HuH-7.5 (cell line): ENCODE results near the gene ZNF407.

Experiments used
- DNase-seq: peaks from one replicate; pipeline ENCODE4 v3.0.0; 2011; ENCODE audit warnings: low spot score

ZNF407 gene

DNA sequence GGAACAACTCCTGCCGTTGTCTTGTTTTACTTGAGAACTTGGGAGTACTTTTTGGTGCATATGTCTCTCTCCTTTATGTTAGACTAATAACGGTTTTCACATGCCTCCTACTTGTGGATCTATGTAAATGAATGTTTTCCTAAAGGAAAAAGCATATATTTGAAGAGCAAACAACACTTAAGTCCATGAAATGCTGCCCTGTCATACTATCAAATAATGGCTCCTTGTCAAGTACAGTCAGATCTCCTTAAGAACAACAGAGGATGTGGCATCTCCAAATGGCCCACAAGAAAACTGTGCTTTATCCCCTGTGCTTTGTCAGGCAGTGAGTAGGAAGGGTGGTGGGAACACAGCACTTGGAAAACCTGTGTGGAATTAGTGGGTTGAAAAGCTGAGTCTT, 413.0 kb downstream of the ZNF407 start:
- no peak for DNase-seq

- no peak for DNase-seq
Observed at GRCh38 chr18:75016025-75016717, 418.5 kb downstream of the ZNF407 start.

- DNase-seq: no peak
Observed at GRCh38 chr18:75023473-75023872, 425.8 kb downstream of the ZNF407 start.

DNA sequence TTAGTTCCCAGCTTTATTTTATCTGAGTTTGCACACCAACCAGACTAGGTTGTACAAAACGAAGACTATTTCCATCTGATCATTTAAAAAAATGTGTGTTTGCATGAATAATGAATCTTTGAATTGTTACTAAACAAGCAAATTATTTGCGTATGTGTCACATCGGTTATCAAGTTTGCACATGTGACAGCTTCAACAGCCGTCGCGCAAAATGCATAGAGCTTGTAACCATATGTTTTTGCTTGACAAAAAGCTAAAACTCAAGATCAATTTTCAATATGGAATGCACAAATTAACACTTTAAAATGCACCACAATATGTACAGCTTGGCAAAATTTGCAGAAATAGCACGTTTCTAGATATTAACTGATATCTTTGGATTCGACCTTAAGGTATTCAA, 427.2 kb downstream of the ZNF407 start:
- no peak for DNase-seq

GRCh38 chr18:75025573-75025972, 427.9 kb downstream of the ZNF407 start:
- DNase-seq: no peak

DNA sequence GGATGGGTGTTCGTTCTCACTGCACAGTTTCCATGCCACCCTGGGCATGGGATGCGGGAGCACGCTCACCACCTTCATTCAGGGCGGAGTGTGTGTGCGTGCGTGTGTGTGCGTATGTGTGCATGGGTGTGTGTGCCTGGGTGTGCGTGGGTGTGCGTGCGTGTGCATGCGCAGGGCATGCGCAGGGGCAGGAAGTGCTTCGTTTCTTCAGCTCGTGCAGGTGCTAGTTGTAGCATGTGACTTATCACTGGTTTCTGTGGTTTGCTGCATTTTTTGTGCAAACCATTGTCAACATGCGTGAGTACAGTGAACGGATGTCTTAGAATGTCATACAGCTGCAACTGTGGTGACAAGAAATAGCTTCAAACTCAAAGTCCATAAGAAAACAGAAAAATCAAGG, 431.8 kb downstream of the ZNF407 start:
- DNase-seq: no peak

DNA sequence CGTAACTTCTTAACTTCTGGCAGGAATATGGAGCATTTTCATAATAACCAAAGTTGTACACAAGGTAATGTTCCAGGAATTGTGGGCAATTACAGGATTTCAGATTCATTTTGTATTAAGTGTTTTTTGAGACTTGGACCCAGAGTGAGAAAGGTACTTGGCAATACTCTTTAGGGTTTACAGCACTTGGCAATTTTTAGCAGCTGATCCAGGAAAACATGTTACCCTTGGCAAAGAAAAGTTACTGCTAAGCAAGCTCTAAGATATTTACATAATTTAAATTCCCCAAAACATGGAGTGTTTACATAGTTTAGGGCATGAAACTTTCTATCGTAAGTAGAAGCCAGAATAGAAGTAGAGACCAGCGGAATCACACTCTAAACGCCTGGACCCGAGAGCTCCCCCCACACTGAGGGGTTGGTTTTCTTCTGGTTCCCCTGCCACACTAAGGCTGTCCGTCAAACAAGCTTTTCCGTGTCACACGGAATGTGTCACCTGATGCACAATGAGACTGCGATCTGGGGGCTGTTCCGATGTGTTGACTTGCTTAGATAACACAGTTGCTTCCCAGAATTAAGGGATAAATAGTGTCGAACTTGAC, 434.1 kb downstream of the ZNF407 start:
- DNase-seq: no peak

DNA sequence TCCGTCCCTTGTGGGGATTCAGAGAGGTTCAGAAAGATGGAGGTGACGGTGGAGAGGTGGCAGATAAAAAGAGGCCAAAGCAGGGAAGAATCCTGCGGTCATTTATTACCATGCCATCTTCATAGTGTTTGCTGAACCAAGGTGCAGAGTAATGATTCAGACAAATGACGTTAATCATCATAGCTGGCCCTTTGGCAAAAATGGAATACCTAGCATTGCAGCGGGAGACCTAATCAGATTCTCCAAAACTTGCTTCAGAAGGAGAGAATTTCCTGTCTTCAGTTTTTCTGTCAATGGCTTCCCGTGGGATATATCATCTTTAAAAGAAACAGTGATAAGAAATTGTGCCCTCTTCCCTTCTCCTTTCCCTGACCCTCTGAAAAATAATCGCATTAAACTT, 435.8 kb downstream of the ZNF407 start:
- DNase-seq: no peak

DNA sequence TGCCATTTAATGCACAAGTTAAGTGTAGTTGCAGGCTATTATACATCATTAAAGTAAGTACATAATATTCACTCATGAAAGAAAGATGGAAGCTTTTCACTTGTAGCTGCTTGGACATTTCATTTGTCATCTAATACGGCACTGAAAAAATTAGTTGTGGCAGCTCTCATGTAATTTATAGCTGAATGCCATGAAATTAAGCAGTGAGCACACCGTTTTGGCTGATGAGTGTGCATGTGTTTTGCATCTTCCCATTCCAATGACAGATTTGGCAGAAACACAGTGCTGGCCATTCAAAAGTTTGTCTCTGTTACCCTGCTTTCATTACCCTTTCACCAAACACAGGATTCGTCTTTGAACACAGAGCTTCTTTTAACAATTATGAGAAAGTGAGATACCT, 437.3 kb downstream of the ZNF407 start:
- DNase-seq: no peak

- no peak for DNase-seq
Observed at GRCh38 chr18:75035928-75036327, 438.3 kb downstream of the ZNF407 start.

DNA sequence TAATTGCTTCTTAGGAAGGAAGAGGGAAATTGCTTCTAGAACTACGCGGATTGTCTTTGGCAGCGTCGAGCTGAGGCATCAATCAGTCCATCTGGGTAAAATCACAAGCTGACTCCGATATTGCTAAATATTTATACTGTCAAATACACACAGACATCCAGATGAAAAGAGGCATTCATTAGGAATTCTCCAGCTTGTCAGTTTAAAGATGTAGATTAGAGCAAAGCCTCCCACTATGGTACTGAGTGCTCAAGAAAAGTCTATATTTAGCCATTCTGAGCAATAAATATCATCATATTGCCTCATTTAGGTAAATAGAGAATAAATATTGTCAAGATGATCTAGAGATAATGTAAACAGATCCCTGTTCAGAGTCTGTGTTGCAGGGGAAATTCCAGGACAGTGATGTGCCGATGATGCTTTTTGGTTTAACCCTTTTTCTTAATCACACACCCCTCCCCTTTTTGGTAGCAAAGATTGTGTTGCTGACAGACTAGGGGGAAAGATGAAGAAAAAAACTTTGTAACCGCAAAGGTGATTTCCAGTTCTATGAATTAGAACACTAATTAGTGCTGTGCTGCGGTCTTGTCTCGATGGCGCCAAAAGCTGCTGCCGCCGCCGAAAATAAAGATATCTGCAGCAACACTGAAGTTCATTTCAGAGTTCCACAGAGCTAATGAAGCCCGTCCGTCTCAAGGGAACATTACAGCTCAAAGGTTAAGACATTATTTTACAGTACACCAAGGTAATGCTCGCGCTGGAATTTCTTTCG, 439.4 kb downstream of the ZNF407 start:
- no peak for DNase-seq

DNA sequence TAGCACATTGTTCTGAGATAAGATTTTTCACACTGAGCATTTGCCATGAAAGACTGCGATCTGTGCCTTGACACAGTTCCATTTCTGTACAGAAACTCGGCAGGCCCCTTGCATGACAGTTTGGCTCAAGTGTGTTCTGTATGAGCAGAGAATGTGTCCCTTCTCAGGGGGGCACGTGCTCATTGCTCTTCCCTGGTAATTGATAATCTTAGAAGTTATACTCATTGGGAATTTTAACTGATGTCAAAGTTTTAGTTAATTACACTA, 440.0 kb downstream of the ZNF407 start:
- DNase-seq: no peak

DNA sequence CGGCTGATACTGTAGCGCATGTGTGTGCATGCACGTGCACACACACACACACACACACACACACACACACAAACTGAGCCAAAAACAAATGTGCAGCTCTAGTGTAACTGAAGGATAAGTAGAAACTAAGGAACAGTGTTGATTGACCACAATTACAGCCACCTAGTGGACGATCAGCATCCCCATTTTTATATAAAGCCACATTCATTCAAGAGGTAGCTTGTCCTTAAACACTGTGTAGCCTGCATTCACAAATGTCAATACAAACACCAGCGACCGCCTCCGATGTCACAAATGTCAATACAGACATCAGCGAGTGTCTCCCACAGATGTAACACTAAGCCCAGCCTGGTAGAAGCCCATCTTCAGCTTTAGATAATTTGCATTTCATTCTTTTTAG, 443.9 kb downstream of the ZNF407 start:
- DNase-seq: no peak

DNA sequence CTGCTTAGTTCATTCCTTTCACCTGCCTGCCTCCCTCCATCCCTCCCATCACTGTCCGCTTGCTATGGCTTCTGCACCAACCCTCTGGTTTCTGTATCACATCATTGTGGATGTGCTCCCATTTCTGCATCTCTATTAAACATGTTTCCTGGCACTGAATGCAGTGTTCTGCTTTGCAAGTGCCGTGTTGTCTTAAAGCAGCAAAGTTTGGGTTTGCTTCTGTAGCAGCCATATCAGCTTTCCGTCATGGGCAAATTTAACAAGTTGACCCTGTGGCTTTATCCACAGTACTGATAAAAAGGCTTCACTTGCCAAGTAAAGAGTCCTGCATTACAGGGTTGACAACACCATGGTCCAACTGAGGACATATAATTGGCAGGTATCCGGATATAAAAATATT, 445.8 kb downstream of the ZNF407 start:
- no peak for DNase-seq

DNA sequence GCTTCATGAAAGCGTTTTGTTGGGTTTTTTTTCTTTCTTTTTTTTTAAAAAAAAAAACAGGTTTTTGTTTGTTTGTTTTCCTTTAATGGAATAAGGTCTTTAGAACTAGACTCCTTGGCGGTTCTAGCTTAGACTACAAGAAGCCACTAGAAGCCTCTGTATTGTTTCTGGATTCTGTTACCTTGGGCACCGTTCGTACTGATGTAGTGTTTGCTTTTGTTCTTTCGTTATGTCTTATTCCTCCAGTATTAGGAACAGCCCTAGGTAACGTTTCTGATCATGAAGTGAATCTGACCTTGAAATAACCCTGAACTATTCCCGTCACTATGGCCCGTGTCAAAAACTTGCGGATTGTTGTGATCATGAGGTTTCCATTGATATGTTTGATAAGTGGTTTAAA, 446.6 kb downstream of the ZNF407 start:
- no peak for DNase-seq

- DNase-seq: no peak
Observed at GRCh38 chr18:75044791-75045190, 447.1 kb downstream of the ZNF407 start.

DNA sequence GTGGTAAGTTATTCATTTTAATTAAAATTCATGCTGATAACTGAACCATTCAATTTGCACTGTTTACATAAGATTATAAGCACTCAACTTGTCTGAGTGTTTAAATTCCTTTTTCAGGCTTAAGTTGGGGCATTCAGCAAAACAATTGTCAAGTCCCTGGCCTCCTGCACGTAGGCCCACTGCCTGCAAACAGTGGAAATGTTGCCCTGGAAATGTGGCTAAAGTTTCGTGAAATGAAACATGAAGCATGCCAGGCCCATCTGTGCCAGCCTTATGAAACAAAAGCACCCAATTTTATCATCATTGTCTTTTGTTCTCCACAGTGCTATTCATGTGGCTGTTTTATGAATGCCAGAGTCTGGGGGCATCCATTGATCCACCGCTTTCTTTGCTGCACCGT, 447.6 kb downstream of the ZNF407 start:
- no peak for DNase-seq

DNA sequence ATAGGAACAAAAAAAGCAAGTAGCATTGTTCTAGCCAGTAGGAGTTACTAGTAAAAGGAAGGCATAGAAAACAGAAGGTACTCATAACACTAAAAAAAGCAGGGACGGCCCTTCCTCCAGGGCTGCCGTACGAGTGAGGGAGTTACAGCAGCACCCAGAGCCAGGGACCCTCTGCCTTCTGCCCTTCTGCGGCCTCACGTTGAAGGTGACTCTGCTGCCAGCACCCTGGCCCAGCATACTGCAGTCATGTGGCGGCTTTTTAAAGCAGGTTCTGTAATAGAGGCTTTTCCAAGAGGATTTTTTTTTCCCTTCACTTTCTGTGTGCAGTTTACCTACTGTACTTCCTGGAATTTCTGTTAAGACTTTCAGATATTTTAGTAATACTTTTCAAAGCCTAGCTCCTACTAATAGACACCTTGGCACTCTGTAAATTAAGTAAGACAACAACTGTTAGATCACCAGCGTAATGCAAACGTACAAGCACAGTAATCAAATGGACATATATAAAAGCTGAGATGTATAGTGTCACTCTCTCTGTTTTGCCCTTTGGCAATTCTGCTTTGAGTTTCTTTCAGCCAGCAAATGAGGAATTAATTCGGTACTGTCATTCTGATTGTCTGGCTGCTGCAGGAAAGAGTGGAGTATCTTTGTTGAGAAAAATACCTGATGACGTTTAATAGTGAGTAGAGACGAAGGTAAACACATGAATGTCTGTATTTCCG, 449.7 kb downstream of the ZNF407 start:
- DNase-seq: no peak

DNA sequence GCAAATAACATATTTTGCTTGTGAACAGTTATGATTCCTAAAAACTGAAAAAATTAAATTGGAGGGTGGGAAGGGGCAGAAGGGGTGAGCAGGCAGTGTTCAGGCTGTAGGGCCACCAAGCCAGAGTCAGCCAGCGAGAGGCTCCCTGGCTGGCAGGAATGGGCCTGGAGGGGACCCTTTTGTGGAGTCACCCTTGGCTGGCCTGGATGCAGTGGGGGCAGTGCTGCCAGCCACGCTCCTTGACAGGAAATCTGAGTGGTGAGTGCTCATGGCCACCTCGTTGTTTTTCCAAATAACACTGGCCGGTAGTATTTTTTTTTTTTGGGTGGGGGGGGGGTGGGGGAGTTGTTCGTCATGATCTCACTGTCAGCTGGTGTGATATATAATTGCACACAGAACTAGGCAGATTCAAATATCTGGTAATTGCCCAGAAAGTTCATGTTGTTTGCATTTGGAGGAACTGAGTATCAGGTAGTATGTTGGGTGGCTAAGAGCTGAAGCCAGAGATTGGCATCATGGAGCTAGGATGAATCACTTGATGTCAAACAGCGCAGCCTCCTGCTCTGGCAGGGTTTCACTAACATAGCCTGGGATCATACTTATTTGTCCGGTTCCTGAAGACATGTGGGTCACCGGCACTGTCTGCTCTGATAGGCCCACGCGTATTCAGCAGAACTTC, 451.2 kb downstream of the ZNF407 start:
- no peak for DNase-seq

DNA sequence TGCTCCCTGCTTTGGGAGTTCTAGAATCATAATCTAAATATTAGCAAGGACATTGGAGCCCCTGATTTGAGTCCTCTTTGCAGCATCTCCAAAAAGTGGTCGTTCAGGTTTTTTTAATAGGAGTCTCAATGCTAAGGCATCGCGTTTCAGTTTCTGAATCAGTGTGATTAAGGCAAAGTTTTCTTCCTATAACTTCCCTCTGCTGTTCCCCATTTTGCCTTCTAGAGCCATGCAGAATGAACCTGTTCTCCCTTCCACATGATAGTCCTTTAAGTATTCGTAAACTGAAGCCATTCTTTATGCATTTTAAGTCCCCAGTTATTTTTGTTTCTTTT, 451.8 kb downstream of the ZNF407 start:
- no peak for DNase-seq

GRCh38 chr18:75051757-75052156, 454.1 kb downstream of the ZNF407 start:
- no peak for DNase-seq

- DNase-seq: no peak
Observed at GRCh38 chr18:75052475-75052874, 454.8 kb downstream of the ZNF407 start.
